ENCODE results near the gene CXCL1. TPM values are rescaled to one million over a fixed set of nuclear protein-coding genes. Genes with fewer than 3 reads are reported as not detected.

CXCL1 gene
- total and polyA plus RNA-seq, 12 donors: 0.84 to 6.1 (median 1.6) TPM; not detected in 3

- WGBS, 4 donors: 81 to 89% (median 87%) methylated on average over 1 of the region's 1 CpG
- no peak for TF ChIP-seq CTCF (IDR thresholded peaks at IDR 0.05)
- TF ChIP-seq POLR2A (IDR thresholded peaks at IDR 0.05): no peak
Observed at GRCh38 chr4:73870768-73871167, 1.6 kb downstream of the CXCL1 start.

GRCh38 chr4:73871511-73872310 is 2.5 kb downstream of the CXCL1 start:
- Histone ChIP-seq H3K4me1 (replicated peaks in 1 of 2) (peaks cover 0 to 6% of the 10 kb centered on the region in 2 donors), H3K36me3 (replicated peaks in 1 of 2) (no peaks in the 10 kb centered on the region), H3K27ac (no peak overlapping the region), H3K27me3 (no peaks in the 10 kb centered on the region), H3K4me3 (no peak overlapping the region), H3K9me3 (replicated peaks in 1 of 3) (no peaks in the 10 kb centered on the region)
- 70 to 76% (median 74%) methylated on average over 6 of the region's 6 CpGs for WGBS, 4 donors
- no peak for TF ChIP-seq POLR2A (IDR thresholded peaks at IDR 0.05)
- no peak for TF ChIP-seq CTCF (IDR thresholded peaks at IDR 0.05)
- intact Hi-C loops (cut with DNase I): no loop called here
- no peak for DNase-seq

More at GRCh38 chr4:73870768-73871167, 1.6 kb downstream of the CXCL1 start:
- DNase-seq: no peak
- no peaks in the 10 kb centered on the region for H3K36me3 ChIP-seq (replicated peaks in 1 of 2)
- no peaks in the 10 kb centered on the region for H3K27me3 ChIP-seq
- peaks cover 0 to 6% of the 10 kb centered on the region in 2 donors for H3K4me1 ChIP-seq (replicated peaks in 1 of 2)
- H3K9me3 ChIP-seq (replicated peaks in 1 of 3): no peaks in the 10 kb centered on the region
- no peak overlapping the region for H3K4me3 ChIP-seq
- intact Hi-C loops (cut with DNase I): no loop called here
- H3K27ac ChIP-seq: no peak overlapping the region

- no peaks in the 10 kb centered on the region for H3K9me3 ChIP-seq (replicated peaks in 1 of 3)
- intact Hi-C loops (cut with DNase I): no loop called here
- H3K27ac ChIP-seq: peak overlapping the region in 2 of 5 donors; percentile 35 to 45
- H3K36me3 ChIP-seq (replicated peaks in 1 of 2): no peaks in the 10 kb centered on the region
- TF ChIP-seq POLR2A (IDR thresholded peaks at IDR 0.05) (no peak), CTCF (IDR thresholded peaks at IDR 0.05) (no peak)
- H3K4me3 ChIP-seq: no peak overlapping the region
- no peaks in the 10 kb centered on the region for H3K27me3 ChIP-seq
- DNase-seq: peak in 1 of 7 donors; percentile 14
- H3K4me1 ChIP-seq (replicated peaks in 1 of 2): peaks cover 0 to 6% of the 10 kb centered on the region in 2 donors
- WGBS, 4 donors: 36 to 62% (median 45%) methylated on average over 2 of the region's 2 CpGs
Observed at GRCh38 chr4:73872316-73873108, 3.3 kb downstream of the CXCL1 start.

GRCh38 chr4:73874386-73874785 is 5.2 kb downstream of the CXCL1 start:
- TF ChIP-seq CTCF (IDR thresholded peaks at IDR 0.05) (no peak), POLR2A (IDR thresholded peaks at IDR 0.05) (no peak)
- Histone ChIP-seq H3K27ac (no peak overlapping the region), H3K4me1 (replicated peaks in 1 of 2) (peaks cover 0 to 2% of the 10 kb centered on the region in 2 donors), H3K4me3 (no peak overlapping the region), H3K9me3 (replicated peaks in 1 of 3) (no peaks in the 10 kb centered on the region), H3K36me3 (replicated peaks in 1 of 2) (no peaks in the 10 kb centered on the region), H3K27me3 (no peaks in the 10 kb centered on the region)
- no peak for DNase-seq
- WGBS, 4 donors: 58 to 72% (median 67%) methylated on average over 2 of the region's 2 CpGs
- intact Hi-C loops (cut with DNase I): no loop called here

All from adrenal gland (tissue), 12 donors.